CD4-positive, alpha-beta T cell treated with Interleukin-15 for 4 hours (primary cell): ENCODE results near the gene ZNF692.

Experiments used
- DNase-seq: peaks from one replicate; pipeline ENCODE4 v3.0.0-alpha.2; 2020; ENCODE audit warnings: low spot score

ZNF692 gene

GRCh38 chr1:248824701-248825100 lies 34.2 kb downstream of the ZNF692 start:
- no peak for DNase-seq

- no peak for DNase-seq
Observed at GRCh38 chr1:248824301-248824700, 34.6 kb downstream of the ZNF692 start.

- no peak for DNase-seq
Observed at GRCh38 chr1:248823517-248824001, 35.3 kb downstream of the ZNF692 start.

- DNase-seq, result no peak
Observed at GRCh38 chr1:248822148-248823032, 36.5 kb downstream of the ZNF692 start.

- DNase-seq, result no peak
Observed at GRCh38 chr1:248821641-248822040, 37.2 kb downstream of the ZNF692 start.

- DNase-seq, result no peak
Observed at GRCh38 chr1:248821101-248821500, 37.8 kb downstream of the ZNF692 start.

GRCh38 chr1:248820041-248820585 lies 38.8 kb downstream of the ZNF692 start:
- DNase-seq, result no peak

- DNase-seq, result no peak
Observed at GRCh38 chr1:248818505-248819374, 40.1 kb downstream of the ZNF692 start.

GRCh38 chr1:248817065-248817464 lies 41.8 kb downstream of the ZNF692 start:
- DNase-seq, result no peak

GRCh38 chr1:248816042-248816851 lies 42.6 kb downstream of the ZNF692 start:
- no peak for DNase-seq

GRCh38 chr1:248815407-248816034 lies 43.4 kb downstream of the ZNF692 start:
- DNase-seq, result no peak

- DNase-seq, result no peak
Observed at GRCh38 chr1:248814351-248814750, 44.5 kb downstream of the ZNF692 start.

GRCh38 chr1:248813546-248813945 lies 45.3 kb downstream of the ZNF692 start:
- no peak for DNase-seq

GRCh38 chr1:248812736-248813425 lies 46.0 kb downstream of the ZNF692 start:
- DNase-seq, result no peak

GRCh38 chr1:248811514-248812490 lies 47.1 kb downstream of the ZNF692 start:
- DNase-seq, result no peak

- DNase-seq, result no peak
Observed at GRCh38 chr1:248810727-248811513, 48.0 kb downstream of the ZNF692 start.

- DNase-seq, result no peak
Observed at GRCh38 chr1:248810000-248810726, 48.7 kb downstream of the ZNF692 start.

GRCh38 chr1:248808876-248809275 lies 50.0 kb downstream of the ZNF692 start:
- DNase-seq, result no peak
